C4-2B (cell line): Measurements from ENCODE around the gene ORM2.

ENCODE experiments used
- ZFX ChIP-seq: fragments of 450-650 bp; IDR thresholded peaks from 2 replicates; pipeline ENCODE4 v1.6.1; 2017
- TF ChIP-seq, protein P1 (sequence below): fragments of 450-650 bp; conservative IDR thresholded peaks from 2 replicates; pipeline ENCODE4 v1.5.1; 2017; ENCODE audit warnings: mild to moderate bottlenecking

DNA sequence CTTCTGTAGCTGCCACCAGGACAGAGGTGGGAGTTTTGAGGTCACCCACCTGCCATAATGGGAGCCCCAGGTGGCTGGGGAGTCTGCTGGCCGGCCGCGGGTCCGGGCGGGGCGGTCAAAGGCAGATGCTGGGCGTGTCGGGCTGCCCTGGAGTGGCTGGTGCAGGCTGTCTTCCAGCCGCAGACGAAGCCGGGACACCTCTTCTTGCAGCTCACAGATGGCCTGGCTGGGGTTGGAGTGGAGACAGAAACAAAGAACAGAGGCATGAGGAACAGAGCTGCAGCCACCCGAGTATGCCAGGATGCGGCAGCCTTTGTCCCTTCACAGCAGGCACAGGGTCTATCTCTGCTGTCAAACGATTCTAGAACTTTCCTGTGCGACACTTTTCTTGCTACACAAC lies 18.0 kb downstream of the ORM2 start:
- TF ChIP-seq, protein P1, sequence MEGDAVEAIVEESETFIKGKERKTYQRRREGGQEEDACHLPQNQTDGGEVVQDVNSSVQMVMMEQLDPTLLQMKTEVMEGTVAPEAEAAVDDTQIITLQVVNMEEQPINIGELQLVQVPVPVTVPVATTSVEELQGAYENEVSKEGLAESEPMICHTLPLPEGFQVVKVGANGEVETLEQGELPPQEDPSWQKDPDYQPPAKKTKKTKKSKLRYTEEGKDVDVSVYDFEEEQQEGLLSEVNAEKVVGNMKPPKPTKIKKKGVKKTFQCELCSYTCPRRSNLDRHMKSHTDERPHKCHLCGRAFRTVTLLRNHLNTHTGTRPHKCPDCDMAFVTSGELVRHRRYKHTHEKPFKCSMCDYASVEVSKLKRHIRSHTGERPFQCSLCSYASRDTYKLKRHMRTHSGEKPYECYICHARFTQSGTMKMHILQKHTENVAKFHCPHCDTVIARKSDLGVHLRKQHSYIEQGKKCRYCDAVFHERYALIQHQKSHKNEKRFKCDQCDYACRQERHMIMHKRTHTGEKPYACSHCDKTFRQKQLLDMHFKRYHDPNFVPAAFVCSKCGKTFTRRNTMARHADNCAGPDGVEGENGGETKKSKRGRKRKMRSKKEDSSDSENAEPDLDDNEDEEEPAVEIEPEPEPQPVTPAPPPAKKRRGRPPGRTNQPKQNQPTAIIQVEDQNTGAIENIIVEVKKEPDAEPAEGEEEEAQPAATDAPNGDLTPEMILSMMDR: no peak
- TF ChIP-seq ZFX: no peak
